Sigmoid colon (tissue), 7 donors: Measurements from ENCODE around the gene ENTPD2. TPM values are rescaled to one million over a fixed set of nuclear protein-coding genes. Genes with fewer than 3 reads are reported as not detected.
"Not testable (repeated sequence)": the region's sequence is repeated elsewhere in the genome, so short reads cannot be mapped to it uniquely, and the experiment has no call there.

Experiments used
- DNase-seq: peaks from one replicate; pipeline ENCODE4 v3.0.0-alpha.2; 2019
- H3K27ac ChIP-seq, 4 donors: fragments of 200-600 bp; sonication (generic); one replicate each; pipeline ENCODE4 v1.5.1; 2016 to 2019; ENCODE audit warnings: mild to moderate bottlenecking in 1 of 4
- H3K27me3 ChIP-seq, 3 donors: fragments of 200-600 bp; sonication (generic); one replicate each; pipeline ENCODE4 v1.5.1; 2019; ENCODE audit warnings: mild to moderate bottlenecking in 1 of 3
- H3K36me3 ChIP-seq, 4 donors: fragments of 200-600 bp; sonication (generic); one replicate each; pipeline ENCODE4 v1.5.1; 2016 to 2019
- H3K4me1 ChIP-seq, 4 donors: fragments of 200-600 bp; sonication (generic); one replicate each; pipeline ENCODE4 v1.5.1; 2017 to 2019
- H3K4me3 ChIP-seq, 4 donors: fragments of 200-600 bp; sonication (generic); one replicate each; pipeline ENCODE4 v1.5.1; 2017 to 2019; ENCODE audit warnings: mild to moderate bottlenecking in 2 of 4, moderate library complexity in 1 of 4
- H3K9me3 ChIP-seq, 4 donors: fragments of 200-600 bp in 3 of 4; sonication (generic) in 3 of 4; one replicate each; pipeline versions ENCODE4 v1.5.1 to v1.6.1; 2013 to 2019
- EP300 ChIP-seq, 4 donors: sonication (generic); formaldehyde crosslinking; IDR thresholded peaks; one replicate each; pipeline ENCODE4 v1.6.1; 2017; ENCODE audit warnings: antibody characterized with exemption in 4 of 4
- POLR2A ChIP-seq, 2 donors: fragments of 450-650 bp; IDR thresholded peaks; one replicate each; pipeline ENCODE4 v1.6.1; 2016; ENCODE audit warnings: antibody characterized with exemption in 2 of 2, mild to moderate bottlenecking in 2 of 2, moderate library complexity in 2 of 2
- POLR2AphosphoS5 ChIP-seq, 4 donors: sonication (generic); formaldehyde crosslinking; IDR thresholded peaks; one replicate each; pipeline ENCODE4 v1.6.1; 2017; ENCODE audit warnings: antibody characterized with exemption in 4 of 4
- WGBS, 2 donors: extraction: QIAGEN DNeasy Blood & Tissue Kit; methylation state at CpG; one replicate each; pipeline ENCODE4 v1.1.7; 2013; 5-methylcytosine and 5-hydroxymethylcytosine counted together
- intact Hi-C: fragments of 100-400 bp; cut with DNase I; formaldehyde crosslinking; loops from one replicate; pipeline ENCODE4 v1.15.1; 2023
- polyA plus RNA-seq, 3 donors: library from polyadenylated mRNA; stranded (reverse); fragments of 200-250 nt; gene quantifications; one replicate each; pipeline ENCODE4 v1.2.3, GENCODE V29; 2013
- total RNA-seq, 4 donors: library from RNA; depleted of rRNA; stranded (reverse); fragments of >200 nt; gene quantifications; one replicate each; pipeline ENCODE4 v1.1.0, GENCODE V29; 2016
- TF ChIP-seq, protein P1 (sequence below), 4 experiments: fragments of 450-650 bp in 3 of 4; fragments of 200-600 bp in 1 of 4; IDR thresholded peaks; one replicate each; pipeline ENCODE4 v1.5.1; 2016 to 2019; ENCODE audit warnings: antibody characterized with exemption in 4 of 4, mild to moderate bottlenecking in 3 of 4, moderate library complexity in 2 of 4
- donor health status: healthy with polysubstance abuse.
- donor health status: Bipolar disorder and iron deficiency.
- donor health status: healthy.

The ENTPD2 gene
- total and polyA plus RNA-seq, 7 donors = 0.92 to 6.4 (median 2.2) TPM; not detected in 1

DNA sequence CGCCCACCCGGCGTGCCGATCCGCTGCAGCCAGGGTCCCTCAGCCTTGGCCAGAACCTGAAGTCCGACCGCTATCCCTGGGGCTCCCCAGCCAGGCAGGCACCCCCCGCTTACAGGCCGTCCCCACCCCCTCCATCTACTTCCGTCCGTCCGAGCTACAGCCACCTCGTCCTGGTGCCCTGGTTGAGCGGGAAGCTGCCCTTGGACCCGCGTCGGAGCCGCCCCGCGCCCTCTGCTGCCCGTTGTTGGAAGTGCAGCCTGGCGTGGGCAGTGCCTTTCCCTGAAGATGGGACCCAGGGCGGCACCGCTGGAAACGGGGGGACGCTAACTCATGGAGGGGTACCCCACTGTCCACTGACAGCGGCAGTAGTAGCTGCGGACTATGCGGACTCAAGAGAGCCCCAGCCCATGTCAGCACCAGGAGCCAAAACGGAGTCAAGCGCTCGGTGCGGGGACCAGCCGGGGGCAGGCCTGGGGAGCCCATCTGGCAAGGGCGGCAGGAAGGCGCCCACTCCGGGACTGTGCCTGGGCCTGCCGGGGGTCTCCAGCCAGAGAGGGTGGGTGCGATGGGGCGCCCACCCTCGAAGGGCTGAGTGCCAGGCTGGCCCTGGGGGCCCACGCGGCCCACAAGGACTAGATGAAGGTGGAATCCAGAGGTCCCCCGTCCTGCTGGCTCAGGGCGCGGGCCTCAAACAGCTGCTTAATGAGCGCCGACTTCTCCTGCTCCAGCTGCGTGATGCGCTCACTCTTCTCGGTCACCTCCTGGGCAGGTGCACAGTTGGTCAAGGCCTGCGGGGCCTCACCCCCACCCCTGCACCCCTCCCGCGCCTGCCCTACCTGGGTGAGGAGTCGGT lies 10.4 kb upstream of the ENTPD2 start:
- TF ChIP-seq, protein P1, sequence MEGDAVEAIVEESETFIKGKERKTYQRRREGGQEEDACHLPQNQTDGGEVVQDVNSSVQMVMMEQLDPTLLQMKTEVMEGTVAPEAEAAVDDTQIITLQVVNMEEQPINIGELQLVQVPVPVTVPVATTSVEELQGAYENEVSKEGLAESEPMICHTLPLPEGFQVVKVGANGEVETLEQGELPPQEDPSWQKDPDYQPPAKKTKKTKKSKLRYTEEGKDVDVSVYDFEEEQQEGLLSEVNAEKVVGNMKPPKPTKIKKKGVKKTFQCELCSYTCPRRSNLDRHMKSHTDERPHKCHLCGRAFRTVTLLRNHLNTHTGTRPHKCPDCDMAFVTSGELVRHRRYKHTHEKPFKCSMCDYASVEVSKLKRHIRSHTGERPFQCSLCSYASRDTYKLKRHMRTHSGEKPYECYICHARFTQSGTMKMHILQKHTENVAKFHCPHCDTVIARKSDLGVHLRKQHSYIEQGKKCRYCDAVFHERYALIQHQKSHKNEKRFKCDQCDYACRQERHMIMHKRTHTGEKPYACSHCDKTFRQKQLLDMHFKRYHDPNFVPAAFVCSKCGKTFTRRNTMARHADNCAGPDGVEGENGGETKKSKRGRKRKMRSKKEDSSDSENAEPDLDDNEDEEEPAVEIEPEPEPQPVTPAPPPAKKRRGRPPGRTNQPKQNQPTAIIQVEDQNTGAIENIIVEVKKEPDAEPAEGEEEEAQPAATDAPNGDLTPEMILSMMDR (IDR thresholded peaks at IDR 0.05) = peak; percentile 91 to 96 (median 94)
- no peak for TF ChIP-seq POLR2A (IDR thresholded peaks at IDR 0.05)
- intact Hi-C loops = no loop called here
- Histone ChIP-seq H3K4me3 (no peak overlapping the region), H3K36me3 (no peaks in the 10 kb centered on the region), H3K4me1 (peaks cover 0 to 10% (median 6%) of the 10 kb centered on the region in 4 donors), H3K9me3 (no peaks in the 10 kb centered on the region), H3K27me3 (peaks cover 7 to 24% (median 21%) of the 10 kb centered on the region in 3 donors), H3K27ac (no peak overlapping the region)
- peak; percentile 81 for DNase-seq
- 51 to 56% methylated on average over 55 of the region's 55 CpGs for whole genome bisulfite sequencing, 2 donors

DNA sequence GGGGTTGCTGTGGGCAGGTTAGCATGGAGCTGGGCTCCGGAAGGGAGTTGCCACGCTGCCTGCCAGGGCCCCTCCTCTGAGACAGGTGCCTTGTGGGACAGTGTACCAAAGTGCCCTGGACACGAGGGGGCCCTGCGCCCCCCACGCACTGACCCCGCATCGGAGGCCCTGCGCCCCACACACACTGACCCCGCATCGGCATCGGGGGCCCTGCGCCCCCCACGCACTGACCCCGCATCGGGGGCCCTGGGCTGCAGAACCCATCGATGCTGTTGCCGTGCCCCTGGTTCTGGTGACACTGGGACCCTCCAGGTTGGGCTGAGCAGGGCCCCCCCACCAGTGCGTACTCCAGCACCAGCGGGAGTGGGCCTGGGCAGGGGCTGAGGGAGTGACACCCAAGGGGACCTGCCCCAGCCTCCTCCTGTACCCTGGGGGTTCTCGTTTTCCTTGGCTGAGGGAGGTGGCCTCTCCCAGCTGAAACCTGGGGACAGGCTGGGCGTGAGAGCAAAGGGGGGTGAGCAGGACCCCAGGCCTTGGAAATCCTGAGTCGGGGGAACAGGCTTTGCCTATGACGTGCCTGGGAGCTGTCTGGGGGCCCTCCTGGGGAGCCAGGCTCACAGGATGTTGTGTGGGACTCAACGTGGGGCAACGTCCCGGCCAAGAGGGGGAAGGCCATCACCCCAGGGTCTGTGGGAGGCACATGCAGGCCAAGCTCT lies 9.6 kb upstream of the ENTPD2 start:
- no peak overlapping the region for H3K4me3 ChIP-seq
- H3K4me1 ChIP-seq = peaks cover 0 to 9% (median 6%) of the 10 kb centered on the region in 4 donors
- no peak overlapping the region for H3K27ac ChIP-seq
- intact Hi-C loops = no loop called here
- peaks cover 0 to 17% (median 13%) of the 10 kb centered on the region in 3 donors for H3K27me3 ChIP-seq
- 84 to 87% methylated on average over 26 of the region's 26 CpGs for WGBS, 2 donors
- TF ChIP-seq, protein P1 (IDR thresholded peaks at IDR 0.05) = no peak
- TF ChIP-seq EP300 (IDR thresholded peaks at IDR 0.05) (no peak), POLR2A (IDR thresholded peaks at IDR 0.05) (no peak), POLR2AphosphoS5 (IDR thresholded peaks at IDR 0.05) (no peak)
- DNase-seq = no peak
- H3K36me3 ChIP-seq = no peaks in the 10 kb centered on the region
- no peaks in the 10 kb centered on the region for H3K9me3 ChIP-seq

GRCh38 chr9:137062798-137063197 lies 8.9 kb upstream of the ENTPD2 start:
- H3K27me3 ChIP-seq, DNase-seq, H3K27ac ChIP-seq, H3K4me3 ChIP-seq, H3K4me1 ChIP-seq, intact Hi-C loops, H3K9me3 ChIP-seq, H3K36me3 ChIP-seq: not testable (repeated sequence)
- WGBS, 2 donors = 85 to 92% methylated on average over 9 of the region's 9 CpGs

GRCh38 chr9:137062384-137062783 lies 8.5 kb upstream of the ENTPD2 start:
- no peak for DNase-seq
- Histone ChIP-seq H3K4me3 (no peak overlapping the region), H3K9me3 (no peaks in the 10 kb centered on the region), H3K27me3 (peaks cover 0 to 8% (median 6%) of the 10 kb centered on the region in 3 donors), H3K36me3 (no peaks in the 10 kb centered on the region), H3K4me1 (peaks cover 0 to 9% (median 7%) of the 10 kb centered on the region in 4 donors), H3K27ac (no peak overlapping the region)
- intact Hi-C loops = no loop called here
- 65 to 87% methylated on average over 15 of the region's 15 CpGs for WGBS, 2 donors
- TF ChIP-seq POLR2AphosphoS5 (IDR thresholded peaks at IDR 0.05) (no peak), EP300 (IDR thresholded peaks at IDR 0.05) (no peak), POLR2A (IDR thresholded peaks at IDR 0.05) (no peak)
- TF ChIP-seq, protein P1 (IDR thresholded peaks at IDR 0.05) = no peak

DNA sequence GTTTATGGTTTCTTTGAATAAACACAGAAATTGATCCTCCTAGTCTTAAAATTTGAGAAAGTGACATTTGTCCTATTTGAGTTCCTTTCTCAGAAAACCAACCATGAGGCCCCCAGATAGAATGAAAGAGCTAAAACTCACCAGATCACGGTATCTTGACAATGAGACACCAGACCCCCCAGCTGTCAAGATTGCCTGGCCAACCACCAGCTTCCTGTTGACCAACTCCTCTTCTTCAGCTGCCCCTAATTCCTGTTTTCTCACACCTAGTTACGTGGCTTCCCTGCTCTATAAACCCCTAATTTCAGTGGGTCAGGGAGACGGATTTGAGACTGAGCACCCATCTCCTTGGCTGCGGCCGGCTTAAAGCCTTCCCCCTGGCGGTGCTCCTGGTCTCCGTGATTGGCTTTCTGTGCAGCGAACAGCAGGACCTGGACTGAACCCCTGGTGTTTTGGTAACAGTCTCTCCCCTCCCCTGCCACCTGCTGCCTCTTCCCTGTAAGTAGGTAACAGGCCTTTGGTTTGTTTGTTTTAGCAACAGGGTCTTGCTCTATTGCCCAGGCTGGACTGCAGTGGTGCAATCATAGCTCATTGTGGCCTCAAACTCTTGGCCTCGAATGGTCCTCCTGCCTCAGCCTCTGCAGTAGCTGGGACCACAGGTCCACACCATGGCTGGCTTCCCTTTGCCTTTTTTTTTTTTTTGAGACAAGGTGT lies 4.8 kb upstream of the ENTPD2 start:
- intact Hi-C loops = no loop called here
- DNase-seq = no peak
- H3K36me3 ChIP-seq = no peaks in the 10 kb centered on the region
- 58 to 76% methylated on average over 9 of the region's 9 CpGs for WGBS, 2 donors
- no peak overlapping the region for H3K27ac ChIP-seq
- no peak for TF ChIP-seq EP300 (IDR thresholded peaks at IDR 0.05)
- TF ChIP-seq, protein P1 (IDR thresholded peaks at IDR 0.05) = no peak
- TF ChIP-seq POLR2AphosphoS5 (IDR thresholded peaks at IDR 0.05) = no peak
- TF ChIP-seq POLR2A (IDR thresholded peaks at IDR 0.05) = no peak
- H3K9me3 ChIP-seq = no peaks in the 10 kb centered on the region
- peaks cover 5 to 6% (median 6%) of the 10 kb centered on the region in 3 donors for H3K27me3 ChIP-seq
- no peak overlapping the region for H3K4me3 ChIP-seq
- peaks cover 0 to 37% (median 33%) of the 10 kb centered on the region in 4 donors for H3K4me1 ChIP-seq
